CD4-positive, alpha-beta memory T cell (primary cell): ENCODE results near the gene KCNIP1. TPM values are rescaled to one million over a fixed set of nuclear protein-coding genes. Genes with fewer than 3 reads are reported as not detected.

Source experiments
- CTCF ChIA-PET: fragments of 350-600 bp; sonication (Branson Sonifier 250); formaldehyde crosslinking; loops from one replicate; lab custom pipeline; 2021; ENCODE audit warnings: inconsistent platforms; ENCODE audit not compliant: partially characterized antibody; lab: Charles Lee
- POLR2A ChIA-PET: fragments of 350-600 bp; sonication (Branson Sonifier 250); formaldehyde crosslinking; loops from one replicate; lab custom pipeline; 2021; ENCODE audit not compliant: partially characterized antibody; lab: Charles Lee
- DNase-seq, 5 donors: peaks; one replicate each; pipeline versions ENCODE4 v3.0.0 to v3.0.0-alpha.2; 2020 to 2022; ENCODE audit warnings: mixed read lengths in 1 of 5
- H3K27ac ChIP-seq: one replicate; pipeline ENCODE4 v1.7.0; 2013; ENCODE audit warnings: low read depth, low read length
- H3K27me3 ChIP-seq: 2 replicates; pipeline ENCODE4 v1.7.0; 2013; ENCODE audit warnings: mild to moderate bottlenecking, low read length, moderate library complexity; ENCODE audit not compliant: insufficient read depth
- H3K36me3 ChIP-seq: 2 replicates; pipeline ENCODE4 v1.7.0; 2013; ENCODE audit warnings: mild to moderate bottlenecking, low read length, moderate library complexity; ENCODE audit not compliant: insufficient read depth
- H3K4me1 ChIP-seq: 2 replicates; pipeline ENCODE4 v1.7.0; 2013; ENCODE audit warnings: mild to moderate bottlenecking, low read length, moderate library complexity; ENCODE audit not compliant: insufficient read depth
- H3K4me3 ChIP-seq, 2 donors: one replicate each; pipeline ENCODE4 v1.7.0; 2013; ENCODE audit warnings: low read length in 2 of 2, mild to moderate bottlenecking in 1 of 2
- H3K9me3 ChIP-seq, 2 donors: one replicate each; pipeline ENCODE4 v1.7.0; 2013; ENCODE audit warnings: low read length in 2 of 2, control low read depth in 1 of 2; ENCODE audit not compliant: control insufficient read depth in 1 of 2
- H3K27ac Mint-ChIP-seq, 7 donors: one replicate each; pipeline ENCODE4 v1.8.0; 2020 to 2021; ENCODE audit warnings: mixed read lengths in 7 of 7, mild to moderate bottlenecking in 6 of 7, inconsistent platforms in 3 of 7, moderate library complexity in 3 of 7
- H3K27me3 Mint-ChIP-seq, 2 donors: one replicate each; pipeline ENCODE4 v1.8.0; 2020 to 2021; ENCODE audit warnings: mixed read lengths in 2 of 2
- H3K36me3 Mint-ChIP-seq, 2 donors: one replicate each; pipeline ENCODE4 v1.8.0; 2020 to 2021; ENCODE audit warnings: mixed read lengths in 2 of 2, inconsistent platforms in 1 of 2, mild to moderate bottlenecking in 1 of 2
- H3K4me1 Mint-ChIP-seq, 4 donors: one replicate each; pipeline ENCODE4 v1.8.0; 2020 to 2021; ENCODE audit warnings: mixed read lengths in 4 of 4, mild to moderate bottlenecking in 1 of 4
- H3K4me3 Mint-ChIP-seq, 8 donors: one replicate each; pipeline ENCODE4 v1.8.0; 2020 to 2021; ENCODE audit warnings: mixed read lengths in 8 of 8, mild to moderate bottlenecking in 7 of 8, moderate library complexity in 6 of 8, inconsistent platforms in 3 of 8
- H3K9me3 Mint-ChIP-seq, 8 donors: one replicate each; pipeline ENCODE4 v1.8.0; 2020 to 2021; ENCODE audit warnings: mixed read lengths in 8 of 8, mild to moderate bottlenecking in 5 of 8, inconsistent platforms in 3 of 8, moderate library complexity in 1 of 8
- intact Hi-C: fragments of 100-400 bp; cut with micrococcal nuclease; formaldehyde crosslinking; loops from one replicate; pipeline ENCODE4 v1.15.1; 2023
- polyA plus RNA-seq, 2 donors: library from polyadenylated mRNA; unstranded; fragments of 300-500 nt; fragmentation: Illumina TruSeq; gene quantifications; one replicate each; pipeline ENCODE4 v1.2.3, GENCODE V29; 2021
- total RNA-seq, 2 experiments: library from RNA; stranded (reverse); gene quantifications; one replicate each; pipeline ENCODE4 v1.2.3, GENCODE V29; 2021

Gene KCNIP1
- total and polyA plus RNA-seq, 4 experiments from 2014 or later: not detected

- ChIA-PET POLR2A (no interaction called here), CTCF (no interaction called here)
- peaks cover 4 to 26% of the 10 kb centered on the region in 2 donors for H3K27me3 Mint-ChIP-seq
- H3K9me3 Mint-ChIP-seq: peaks cover 0 to 2% (median 0%) of the 10 kb centered on the region in 8 donors
- DNase-seq: no peak
- H3K27ac ChIP-seq: no peak overlapping the region
- peaks cover 0 to 2% (median 0%) of the 10 kb centered on the region in 4 donors for H3K4me1 Mint-ChIP-seq
- intact Hi-C loops: no loop called here
- no peak overlapping the region for H3K4me3 Mint-ChIP-seq
- H3K36me3 Mint-ChIP-seq: no peaks in the 10 kb centered on the region
- H3K4me1 ChIP-seq: no peaks in the 10 kb centered on the region
- no peak overlapping the region for H3K4me3 ChIP-seq
- H3K27me3 ChIP-seq: no peaks in the 10 kb centered on the region
- H3K36me3 ChIP-seq: no peaks in the 10 kb centered on the region
- H3K9me3 ChIP-seq: no peaks in the 10 kb centered on the region
- no peak overlapping the region for H3K27ac Mint-ChIP-seq
These were observed 33.8 kb downstream of the KCNIP1 start for GRCh38 chr5:170537451-170538095.

- Histone ChIP-seq H3K9me3 (no peaks in the 10 kb centered on the region), H3K4me1 (no peaks in the 10 kb centered on the region), H3K4me3 (no peak overlapping the region), H3K27ac (no peak overlapping the region), H3K36me3 (no peaks in the 10 kb centered on the region), H3K27me3 (no peaks in the 10 kb centered on the region)
- intact Hi-C loops: no loop called here
- POLR2A ChIA-PET: no interaction called here
- CTCF ChIA-PET: no interaction called here
- H3K27ac Mint-ChIP-seq: no peak overlapping the region
- no peak overlapping the region for H3K4me3 Mint-ChIP-seq
- H3K36me3 Mint-ChIP-seq: no peaks in the 10 kb centered on the region
- DNase-seq: no peak
- peaks cover 0 to 2% (median 0%) of the 10 kb centered on the region in 8 donors for H3K9me3 Mint-ChIP-seq
- peaks cover 4 to 26% of the 10 kb centered on the region in 2 donors for H3K27me3 Mint-ChIP-seq
- peaks cover 0 to 2% (median 0%) of the 10 kb centered on the region in 4 donors for H3K4me1 Mint-ChIP-seq
These were observed 34.3 kb downstream of the KCNIP1 start for GRCh38 chr5:170538096-170538465.

GRCh38 chr5:170538696-170539586 is 35.1 kb downstream of the KCNIP1 start:
- Histone ChIP-seq H3K9me3 (no peaks in the 10 kb centered on the region), H3K27me3 (no peaks in the 10 kb centered on the region), H3K27ac (no peak overlapping the region), H3K4me3 (no peak overlapping the region), H3K4me1 (no peaks in the 10 kb centered on the region), H3K36me3 (no peaks in the 10 kb centered on the region)
- H3K27me3 Mint-ChIP-seq: peaks cover 4 to 22% of the 10 kb centered on the region in 2 donors
- peaks cover 0 to 2% (median 0%) of the 10 kb centered on the region in 4 donors for H3K4me1 Mint-ChIP-seq
- H3K4me3 Mint-ChIP-seq: no peak overlapping the region
- DNase-seq: no peak
- CTCF ChIA-PET: no interaction called here
- POLR2A ChIA-PET: no interaction called here
- H3K36me3 Mint-ChIP-seq: no peaks in the 10 kb centered on the region
- H3K27ac Mint-ChIP-seq: no peak overlapping the region
- peaks cover 0 to 2% (median 0%) of the 10 kb centered on the region in 8 donors for H3K9me3 Mint-ChIP-seq
- intact Hi-C loops: no loop called here

- Histone ChIP-seq H3K4me1 (no peaks in the 10 kb centered on the region), H3K4me3 (no peak overlapping the region), H3K27ac (no peak overlapping the region), H3K27me3 (no peaks in the 10 kb centered on the region), H3K9me3 (no peaks in the 10 kb centered on the region), H3K36me3 (no peaks in the 10 kb centered on the region)
- CTCF ChIA-PET: no interaction called here
- no peaks in the 10 kb centered on the region for H3K4me1 Mint-ChIP-seq
- H3K9me3 Mint-ChIP-seq: peaks cover 1 to 6% (median 4%) of the 10 kb centered on the region in 8 donors
- H3K27ac Mint-ChIP-seq: no peak overlapping the region
- POLR2A ChIA-PET: no interaction called here
- no peak overlapping the region for H3K4me3 Mint-ChIP-seq
- no peaks in the 10 kb centered on the region for H3K36me3 Mint-ChIP-seq
- intact Hi-C loops: no loop called here
- H3K27me3 Mint-ChIP-seq: peaks cover 6 to 18% of the 10 kb centered on the region in 2 donors
- no peak for DNase-seq
These were observed 36.5 kb downstream of the KCNIP1 start for GRCh38 chr5:170540271-170540670.

GRCh38 chr5:170541146-170541769 is 37.4 kb downstream of the KCNIP1 start:
- Mint-ChIP-seq H3K9me3 (peaks cover 2 to 14% (median 10%) of the 10 kb centered on the region in 8 donors), H3K4me3 (no peak overlapping the region), H3K27ac (no peak overlapping the region), H3K4me1 (no peaks in the 10 kb centered on the region), H3K27me3 (peaks cover 7 to 15% of the 10 kb centered on the region in 2 donors), H3K36me3 (no peaks in the 10 kb centered on the region)
- ChIA-PET POLR2A (no interaction called here), CTCF (no interaction called here)
- intact Hi-C loops: no loop called here
- no peak overlapping the region for H3K4me3 ChIP-seq
- H3K27me3 ChIP-seq: no peaks in the 10 kb centered on the region
- no peaks in the 10 kb centered on the region for H3K36me3 ChIP-seq
- H3K4me1 ChIP-seq: no peaks in the 10 kb centered on the region
- DNase-seq: no peak
- no peaks in the 10 kb centered on the region for H3K9me3 ChIP-seq
- no peak overlapping the region for H3K27ac ChIP-seq

GRCh38 chr5:170542691-170543293 is 39.0 kb downstream of the KCNIP1 start:
- Mint-ChIP-seq H3K27me3 (peaks cover 8 to 10% of the 10 kb centered on the region in 2 donors), H3K4me1 (no peaks in the 10 kb centered on the region), H3K36me3 (no peaks in the 10 kb centered on the region), H3K27ac (no peak overlapping the region), H3K9me3 (peaks cover 2 to 18% (median 10%) of the 10 kb centered on the region in 8 donors), H3K4me3 (no peak overlapping the region)
- H3K4me1 ChIP-seq: no peaks in the 10 kb centered on the region
- CTCF ChIA-PET: no interaction called here
- no peaks in the 10 kb centered on the region for H3K9me3 ChIP-seq
- no peak overlapping the region for H3K4me3 ChIP-seq
- no peak overlapping the region for H3K27ac ChIP-seq
- intact Hi-C loops: no loop called here
- no peaks in the 10 kb centered on the region for H3K27me3 ChIP-seq
- POLR2A ChIA-PET: no interaction called here
- H3K36me3 ChIP-seq: no peaks in the 10 kb centered on the region
- no peak for DNase-seq

GRCh38 chr5:170545313-170545712 is 41.5 kb downstream of the KCNIP1 start:
- ChIA-PET POLR2A (no interaction called here), CTCF (no interaction called here)
- peaks cover 7 to 9% of the 10 kb centered on the region in 2 donors for H3K27me3 Mint-ChIP-seq
- no peaks in the 10 kb centered on the region for H3K36me3 Mint-ChIP-seq
- Histone ChIP-seq H3K9me3 (no peaks in the 10 kb centered on the region), H3K27ac (no peak overlapping the region), H3K4me1 (no peaks in the 10 kb centered on the region), H3K27me3 (no peaks in the 10 kb centered on the region), H3K36me3 (no peaks in the 10 kb centered on the region), H3K4me3 (no peak overlapping the region)
- DNase-seq: no peak
- H3K4me3 Mint-ChIP-seq: no peak overlapping the region
- no peak overlapping the region for H3K27ac Mint-ChIP-seq
- H3K4me1 Mint-ChIP-seq: no peaks in the 10 kb centered on the region
- peaks cover 2 to 18% (median 10%) of the 10 kb centered on the region in 8 donors for H3K9me3 Mint-ChIP-seq
- intact Hi-C loops: no loop called here
